Keratinocyte (primary cell): ENCODE data around the gene LHFPL3. TPM values are rescaled to one million over a fixed set of nuclear protein-coding genes. Genes with fewer than 3 reads are reported as not detected.

Experiments
- DNase-seq: peaks from one replicate; pipeline ENCODE4 v3.0.0-alpha.2; 2011; ENCODE audit warnings: low read depth, missing footprints, low spot score
- FAIRE-seq: peaks from 2 replicates; lab custom pipeline; 2011; peaks lifted over from hg19 to GRCh38; lab: Jason Lieb, UNC
- H2AFZ ChIP-seq: 2 replicates; pipeline ENCODE4 v1.6.0; 2012; ENCODE audit warnings: low read length, control low read depth, inconsistent platforms; ENCODE audit not compliant: control insufficient read depth
- H3K27ac ChIP-seq: 2 replicates; pipeline ENCODE4 v1.5.1; 2011; ENCODE audit warnings: low read length; ENCODE audit not compliant: control insufficient read depth, insufficient read depth
- H3K27me3 ChIP-seq: 3 replicates; pipeline ENCODE4 v1.6.0; 2011; ENCODE audit warnings: low read length; ENCODE audit not compliant: control insufficient read depth, insufficient read depth; ENCODE audit errors: extremely low read depth
- H3K36me3 ChIP-seq, 2 experiments: 2 replicates in 1 of 2; 3 replicates in 1 of 2; pipeline ENCODE4 v1.5.1; 2011; ENCODE audit warnings: low read length in 2 of 2, mild to moderate bottlenecking in 1 of 2; ENCODE audit not compliant: control insufficient read depth in 2 of 2, insufficient read depth in 2 of 2; ENCODE audit errors: extremely low read depth in 1 of 2
- H3K4me1 ChIP-seq: 3 replicates; pipeline ENCODE4 v1.5.1; 2011; ENCODE audit warnings: low read length; ENCODE audit not compliant: control insufficient read depth, insufficient read depth; ENCODE audit errors: extremely low read depth
- H3K4me2 ChIP-seq: 3 replicates; pipeline ENCODE4 v1.6.0; 2011; ENCODE audit warnings: low read depth, low read length; ENCODE audit not compliant: control insufficient read depth, insufficient read depth; ENCODE audit errors: extremely low read depth
- H3K4me3 ChIP-seq, 3 experiments: fragments of 200-600 bp in 1 of 3; sonication (generic) in 1 of 3; 2 replicates in 2 of 3; 3 replicates in 1 of 3; pipeline ENCODE4 v1.5.1; 2011 to 2016; ENCODE audit warnings: low read length in 3 of 3, mild to moderate bottlenecking in 3 of 3, control low read depth in 2 of 3, inconsistent platforms in 1 of 3, low read depth in 1 of 3, mixed read lengths in 1 of 3, mixed run types in 1 of 3, moderate library complexity in 1 of 3; ENCODE audit not compliant: control insufficient read depth in 2 of 3, insufficient read depth in 2 of 3; ENCODE audit errors: extremely low read depth in 1 of 3
- H3K79me2 ChIP-seq: 2 replicates; pipeline ENCODE4 v1.6.0; 2012; ENCODE audit warnings: low read length; ENCODE audit not compliant: control insufficient read depth, insufficient read depth
- H3K9ac ChIP-seq: 3 replicates; pipeline ENCODE4 v1.6.0; 2011; ENCODE audit warnings: low read length; ENCODE audit not compliant: control insufficient read depth, insufficient read depth; ENCODE audit errors: extremely low read depth
- H3K9me1 ChIP-seq: 3 replicates; pipeline ENCODE4 v1.6.0; 2011; ENCODE audit warnings: low read length; ENCODE audit not compliant: control insufficient read depth, insufficient read depth; ENCODE audit errors: extremely low read depth
- H3K9me3 ChIP-seq: 2 replicates; pipeline ENCODE4 v1.5.1; 2012; ENCODE audit warnings: low read depth, low read length; ENCODE audit not compliant: control insufficient read depth
- H4K20me1 ChIP-seq: 3 replicates; pipeline ENCODE4 v1.6.0; 2011; ENCODE audit warnings: low read length; ENCODE audit not compliant: control insufficient read depth, insufficient read depth; ENCODE audit errors: extremely low read depth
- CTCF ChIP-seq, 3 experiments: IDR thresholded peaks in 1 of 3; conservative IDR thresholded peaks in 1 of 3; optimal IDR thresholded peaks in 1 of 3; 2 replicates in 2 of 3; 3 replicates in 1 of 3; pipeline versions ENCODE3 to v1.5.1; 2011; ENCODE audit warnings: low read length in 3 of 3, mild to moderate bottlenecking in 3 of 3, moderate library complexity in 2 of 3, control low read depth in 1 of 3, inconsistent platforms in 1 of 3; ENCODE audit not compliant: insufficient read depth in 2 of 3; ENCODE audit errors: extremely low read depth in 1 of 3
- EZH2 ChIP-seq: IDR thresholded peaks from one replicate; pipeline ENCODE4 v1.6.1; 2012; ENCODE audit warnings: inconsistent platforms, mild to moderate bottlenecking, low read length, moderate library complexity
- dilution Hi-C: fragments of 300-500 bp; cut with MboI; formaldehyde crosslinking; loops from one replicate; pipeline ENCODE4 v1.7.0; 2020; ENCODE audit warnings: low sequenced_read_pairs; ENCODE audit not compliant: extremely low pct_ligation_motif_present
- polyA plus RNA-seq, 5 experiments: library from polyadenylated mRNA; depleted of rRNA in 3 of 5; stranded (reverse) in 3 of 5; stranded (forward) in 1 of 5; unstranded in 1 of 5; fragments of >200 nt; gene quantifications; 1 replicate in 1 of 5; 2 replicates in 3 of 5; 3 replicates in 1 of 5; pipeline versions ENCODE4 v1.2.1 to v1.2.3, GENCODE V29; 2011 to 2012; ENCODE audit warnings: missing spikeins in 2 of 5, low read depth in 1 of 5, low replicate concordance in 1 of 5

Gene LHFPL3
- polyA plus RNA-seq, 1 donor (not counting 4 experiments of a cell fraction or from before 2014, with no cell fraction given), result not detected

GRCh38 chr7:104625956-104626355 lies 297.6 kb downstream of the LHFPL3 start:
- Histone ChIP-seq H3K4me1 (no peaks in the 10 kb centered on the region), H3K4me2 (no peak overlapping the region), H3K4me3 (no peak overlapping the region), H3K9me1 (no peaks in the 10 kb centered on the region), H3K27ac (no peak overlapping the region), H3K27me3 (no peaks in the 10 kb centered on the region), H3K79me2 (no peaks in the 10 kb centered on the region), H2AFZ (no peak overlapping the region), H3K36me3 (no peaks in the 10 kb centered on the region), H3K9me3 (no peaks in the 10 kb centered on the region), H3K9ac (no peak overlapping the region), H4K20me1 (no peaks in the 10 kb centered on the region)
- FAIRE-seq (no peak), DNase-seq (no peak)
- dilution Hi-C loops, result no loop called here
- TF ChIP-seq EZH2 (no peak), CTCF (optimal IDR thresholded peaks at IDR 0.05 in 1 of 3, IDR thresholded peaks at IDR 0.05 in 1 of 3, conservative IDR thresholded peaks at IDR 0.05 in 1 of 3; ENCODE audit: extremely low read depth in 1 of 3, insufficient read depth in 2 of 3, low read length in 3 of 3) (no peak)

GRCh38 chr7:104627516-104627915 lies 299.1 kb downstream of the LHFPL3 start:
- no peak overlapping the region for H3K4me3 ChIP-seq
- H3K4me1 ChIP-seq, result no peaks in the 10 kb centered on the region
- dilution Hi-C loops, result no loop called here
- H3K9me3 ChIP-seq, result no peaks in the 10 kb centered on the region
- no peaks in the 10 kb centered on the region for H3K9me1 ChIP-seq
- no peak overlapping the region for H3K4me2 ChIP-seq
- no peak overlapping the region for H3K27ac ChIP-seq
- no peak for TF ChIP-seq EZH2
- no peak for TF ChIP-seq CTCF (optimal IDR thresholded peaks at IDR 0.05 in 1 of 3, IDR thresholded peaks at IDR 0.05 in 1 of 3, conservative IDR thresholded peaks at IDR 0.05 in 1 of 3; ENCODE audit: extremely low read depth in 1 of 3, insufficient read depth in 2 of 3, low read length in 3 of 3)
- no peak for FAIRE-seq
- H3K79me2 ChIP-seq, result no peaks in the 10 kb centered on the region
- H3K36me3 ChIP-seq, result no peaks in the 10 kb centered on the region
- no peak overlapping the region for H3K9ac ChIP-seq
- DNase-seq, result no peak
- no peak overlapping the region for H2AFZ ChIP-seq
- H3K27me3 ChIP-seq, result no peaks in the 10 kb centered on the region
- no peaks in the 10 kb centered on the region for H4K20me1 ChIP-seq
